HG03469 (cell line): ENCODE data around the gene SGMS2.
"Not testable (repeated sequence)": the region's sequence is repeated elsewhere in the genome, so short reads cannot be mapped to it uniquely, and the experiment has no call there.

Source experiments
- ATAC-seq: cut with Tn5 transposase; IDR thresholded peaks from one replicate; pipeline ENCODE4 v1.9.1; 2021; ENCODE audit warnings: mild to moderate bottlenecking, moderate library complexity, moderate number of reproducible peaks; ENCODE audit not compliant: unreplicated experiment

The SGMS2 gene

DNA sequence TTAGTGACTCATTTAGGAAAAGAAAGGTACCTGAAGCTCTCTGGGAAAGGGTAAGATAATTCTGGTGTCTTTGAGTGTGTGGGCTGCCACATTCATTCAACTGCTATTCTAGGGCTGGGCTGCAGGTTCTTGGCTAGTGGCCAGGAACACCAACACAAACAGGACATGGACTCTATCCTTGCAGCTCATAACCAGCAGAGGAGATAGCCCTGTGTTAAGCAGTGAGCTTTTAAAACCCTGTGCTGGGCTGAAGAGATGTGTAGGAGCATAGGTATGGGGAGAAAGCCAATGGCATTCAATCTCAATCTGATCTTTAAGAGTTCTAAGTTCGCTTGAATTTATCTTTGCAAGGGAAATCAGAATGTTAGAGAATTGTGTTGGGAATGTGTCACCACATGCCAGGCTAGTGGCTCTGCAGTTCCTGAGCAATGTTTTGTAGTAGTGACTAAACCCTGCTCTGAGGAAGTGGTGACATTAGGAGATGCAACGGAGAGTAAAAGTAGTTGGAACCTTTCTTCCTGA lies 39.2 kb downstream of the SGMS2 start:
- ATAC-seq, result no peak

DNA sequence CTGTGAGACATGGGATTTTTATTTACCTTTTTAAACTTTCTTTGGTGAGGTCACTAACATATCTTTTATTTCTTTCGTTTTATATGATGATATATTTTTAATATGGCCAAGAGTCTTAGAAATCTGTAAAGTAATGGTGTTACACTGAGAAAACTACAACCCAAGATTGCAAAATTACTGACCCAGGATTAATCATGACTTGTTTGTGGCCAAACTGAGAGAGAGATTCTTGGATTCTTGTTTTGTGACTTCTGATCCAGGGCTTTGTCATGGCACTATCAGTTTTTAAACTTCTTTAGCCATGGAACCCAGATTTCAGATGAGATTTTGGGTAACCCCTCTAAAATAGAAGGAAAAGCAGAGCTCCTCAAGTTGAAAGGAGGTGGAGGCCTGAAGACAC lies 42.0 kb downstream of the SGMS2 start:
- ATAC-seq, result no peak

DNA sequence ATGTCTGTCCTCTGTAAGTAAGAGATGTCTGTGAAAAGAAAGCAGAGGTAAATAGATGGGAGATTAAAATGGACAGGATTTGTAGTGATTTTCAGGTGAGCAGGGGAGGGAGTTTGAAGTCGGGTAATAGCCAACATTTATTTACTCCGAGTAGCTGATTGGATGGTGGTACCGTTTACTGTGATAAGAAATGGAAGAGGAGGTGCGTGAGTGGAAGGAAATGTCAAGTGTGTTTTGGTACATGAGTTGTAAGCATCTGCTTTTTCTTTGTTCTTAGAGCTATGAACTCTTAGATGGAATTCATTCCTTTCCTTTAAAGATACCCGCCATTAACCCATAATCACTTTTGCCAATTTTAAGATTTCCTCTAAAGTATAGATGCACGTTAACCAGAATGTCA lies 45.5 kb downstream of the SGMS2 start:
- no peak for ATAC-seq

DNA sequence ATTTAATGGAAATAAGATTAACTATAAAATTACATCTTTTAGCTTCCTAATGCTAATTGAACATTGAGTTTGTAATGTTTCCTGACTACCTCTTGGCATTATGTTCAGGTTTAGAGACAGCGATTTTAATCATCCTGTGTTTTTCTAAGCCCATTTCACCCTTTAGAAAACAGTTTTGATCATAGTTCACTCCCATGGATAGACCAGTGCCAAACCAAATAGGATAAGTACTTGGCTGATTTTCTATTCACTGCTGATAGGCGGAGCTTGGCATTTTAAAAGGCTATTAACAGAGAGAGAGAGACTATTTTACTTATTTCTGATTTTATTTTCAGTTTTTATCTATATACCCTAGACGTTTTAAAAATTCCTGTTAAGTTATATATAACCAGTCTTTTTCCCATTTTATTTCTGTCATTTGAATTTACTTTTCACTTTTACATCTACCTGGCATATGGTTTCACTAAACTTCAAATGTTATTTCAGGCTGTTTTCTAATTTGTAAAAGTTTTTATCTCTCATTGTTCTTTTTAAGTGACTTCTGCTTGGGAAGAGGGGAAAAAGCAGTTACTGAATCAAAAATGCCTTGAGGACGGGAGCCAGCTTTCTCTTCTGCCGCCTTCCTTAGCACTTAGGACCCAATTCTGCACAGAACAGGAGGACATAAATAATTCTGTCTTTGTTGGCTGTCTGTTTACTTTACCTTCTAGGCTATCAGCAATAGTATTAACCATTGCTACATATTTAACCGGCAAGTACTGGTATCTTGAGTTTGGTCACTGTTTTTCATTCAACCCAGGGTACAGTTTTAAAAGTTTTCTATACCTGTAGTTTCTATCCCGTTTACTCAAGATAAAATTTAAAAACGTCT lies 46.4 kb downstream of the SGMS2 start:
- ATAC-seq, result no peak

DNA sequence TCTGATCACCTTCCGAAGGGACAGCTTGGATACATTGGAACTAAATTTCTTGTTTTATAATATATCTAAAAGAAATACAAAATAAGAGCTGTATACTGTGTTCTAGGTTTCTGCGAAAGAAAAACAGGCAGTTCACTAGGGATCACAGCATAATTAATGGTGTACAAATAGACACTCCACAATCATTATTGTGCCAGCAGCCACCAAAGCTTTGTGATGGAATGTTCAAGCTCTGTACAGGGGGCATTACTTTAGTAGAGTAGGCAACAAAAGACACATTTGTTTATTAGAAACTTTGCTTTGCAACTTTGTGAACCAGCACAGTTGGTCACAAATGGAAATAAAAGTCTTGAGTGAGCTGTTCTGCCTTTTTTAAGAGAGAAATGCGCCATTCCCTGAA lies 49.3 kb downstream of the SGMS2 start:
- ATAC-seq, result no peak

DNA sequence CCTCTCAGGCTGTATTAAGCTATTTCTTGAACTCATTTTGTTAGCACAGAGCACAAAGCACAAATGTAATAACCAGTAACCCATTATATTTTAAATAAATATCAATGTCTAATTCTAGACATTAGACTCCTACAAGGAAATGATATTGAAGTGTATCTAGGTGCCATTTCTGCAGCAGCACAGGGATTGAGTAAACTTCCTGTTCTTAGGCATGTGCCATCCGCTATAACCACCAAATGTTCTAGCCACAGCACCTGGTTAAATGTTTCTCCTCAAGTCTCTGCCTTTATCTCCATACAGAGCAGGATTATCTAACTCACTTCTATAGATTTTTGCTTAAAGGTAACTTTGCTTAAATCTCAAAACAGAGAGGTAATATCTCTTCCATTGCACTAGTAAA lies 51.4 kb downstream of the SGMS2 start:
- no peak for ATAC-seq

DNA sequence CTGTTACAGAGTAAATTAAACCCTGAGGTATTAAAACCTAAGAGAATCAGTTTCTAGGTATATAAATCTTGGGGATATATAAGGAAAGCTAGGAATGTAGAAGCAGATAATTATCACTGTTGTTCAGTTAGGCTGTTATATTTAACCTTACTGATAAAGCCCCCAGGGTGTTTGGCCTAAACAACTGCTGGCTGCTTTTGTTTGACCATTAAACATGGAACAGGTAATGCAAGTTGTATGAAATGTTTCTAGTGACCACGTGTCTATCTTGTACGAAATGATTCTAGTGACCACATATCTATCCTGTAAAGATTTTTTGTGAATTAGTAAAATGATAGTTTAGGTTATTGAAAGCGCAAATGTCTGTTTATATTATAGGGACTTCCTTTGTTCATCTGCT lies 52.6 kb downstream of the SGMS2 start:
- ATAC-seq, result no peak

DNA sequence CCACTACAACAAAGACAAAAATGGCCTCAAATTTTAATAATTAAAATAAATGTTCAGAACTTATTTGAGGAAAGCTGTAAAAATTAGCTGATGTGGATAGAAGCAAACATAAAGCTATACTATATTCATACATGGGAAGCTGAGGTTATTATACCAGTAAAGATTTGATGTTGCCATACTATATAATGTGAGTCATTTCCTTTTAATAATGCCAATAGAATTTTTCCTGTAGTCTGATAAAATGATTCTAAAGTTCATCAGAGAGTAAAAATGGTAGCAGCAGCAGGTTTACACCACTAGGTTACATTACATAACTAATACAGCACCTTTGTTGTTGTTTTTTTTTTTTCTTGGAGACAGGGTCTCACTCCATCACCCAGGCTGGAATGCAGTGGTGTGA lies 61.1 kb downstream of the SGMS2 start:
- ATAC-seq, result no peak

DNA sequence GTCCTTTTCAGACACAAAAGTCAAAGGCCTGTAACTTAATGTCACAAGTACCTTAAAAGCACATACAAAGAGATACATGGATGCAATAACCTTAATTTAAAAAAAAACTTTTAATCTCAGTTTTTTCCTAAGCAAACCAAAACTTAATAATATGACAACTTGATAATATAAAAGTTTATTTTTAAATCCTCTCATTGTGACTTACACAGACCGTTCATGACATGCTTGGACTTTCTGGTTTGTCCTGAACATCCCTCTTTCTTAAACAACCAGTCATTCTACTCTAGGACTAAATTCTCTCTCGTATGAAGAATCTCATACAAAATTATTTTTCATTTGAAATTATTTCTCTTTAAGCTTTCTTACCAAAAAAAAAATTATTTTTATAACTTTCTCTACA lies 63.5 kb downstream of the SGMS2 start:
- ATAC-seq, result no peak

DNA sequence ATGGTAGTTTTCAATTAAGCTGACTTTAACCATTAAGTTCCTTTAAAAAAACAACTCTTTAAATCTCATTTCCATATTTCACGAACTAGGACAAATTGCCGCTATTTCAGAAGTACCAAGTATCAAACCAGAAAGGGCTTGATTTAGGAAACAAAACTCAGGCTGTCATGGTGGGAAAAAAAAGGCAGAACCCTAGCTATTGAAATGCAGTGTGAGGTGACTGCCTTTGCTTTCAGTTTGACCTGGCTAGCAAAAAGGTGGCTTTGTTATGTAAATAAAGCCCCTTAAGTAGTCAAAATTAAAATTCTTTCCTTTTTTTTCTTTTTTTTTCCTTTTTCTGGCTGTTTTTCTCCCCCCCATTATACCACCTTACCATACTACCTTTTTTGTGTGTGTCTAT lies 66.0 kb downstream of the SGMS2 start:
- no peak for ATAC-seq

DNA sequence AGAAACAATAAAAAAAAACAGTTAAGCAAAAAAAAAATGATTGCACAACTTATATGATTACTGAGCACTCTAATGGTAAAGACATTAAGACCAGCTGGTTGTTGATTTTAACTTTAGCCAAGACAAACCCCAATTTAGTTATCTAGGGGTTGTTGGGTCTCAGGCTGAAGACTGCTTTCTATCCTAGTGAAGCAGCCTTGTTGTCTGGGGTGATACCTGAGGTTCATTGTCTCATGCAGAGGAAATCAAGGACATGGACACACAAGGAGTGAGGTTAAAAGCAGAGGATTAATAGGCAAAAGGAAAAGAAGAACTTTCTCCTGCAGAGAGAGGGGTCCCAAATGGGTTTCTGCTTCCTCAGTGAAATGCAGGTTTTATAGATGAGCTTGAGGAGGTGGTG lies 66.6 kb downstream of the SGMS2 start:
- ATAC-seq, result no peak

DNA sequence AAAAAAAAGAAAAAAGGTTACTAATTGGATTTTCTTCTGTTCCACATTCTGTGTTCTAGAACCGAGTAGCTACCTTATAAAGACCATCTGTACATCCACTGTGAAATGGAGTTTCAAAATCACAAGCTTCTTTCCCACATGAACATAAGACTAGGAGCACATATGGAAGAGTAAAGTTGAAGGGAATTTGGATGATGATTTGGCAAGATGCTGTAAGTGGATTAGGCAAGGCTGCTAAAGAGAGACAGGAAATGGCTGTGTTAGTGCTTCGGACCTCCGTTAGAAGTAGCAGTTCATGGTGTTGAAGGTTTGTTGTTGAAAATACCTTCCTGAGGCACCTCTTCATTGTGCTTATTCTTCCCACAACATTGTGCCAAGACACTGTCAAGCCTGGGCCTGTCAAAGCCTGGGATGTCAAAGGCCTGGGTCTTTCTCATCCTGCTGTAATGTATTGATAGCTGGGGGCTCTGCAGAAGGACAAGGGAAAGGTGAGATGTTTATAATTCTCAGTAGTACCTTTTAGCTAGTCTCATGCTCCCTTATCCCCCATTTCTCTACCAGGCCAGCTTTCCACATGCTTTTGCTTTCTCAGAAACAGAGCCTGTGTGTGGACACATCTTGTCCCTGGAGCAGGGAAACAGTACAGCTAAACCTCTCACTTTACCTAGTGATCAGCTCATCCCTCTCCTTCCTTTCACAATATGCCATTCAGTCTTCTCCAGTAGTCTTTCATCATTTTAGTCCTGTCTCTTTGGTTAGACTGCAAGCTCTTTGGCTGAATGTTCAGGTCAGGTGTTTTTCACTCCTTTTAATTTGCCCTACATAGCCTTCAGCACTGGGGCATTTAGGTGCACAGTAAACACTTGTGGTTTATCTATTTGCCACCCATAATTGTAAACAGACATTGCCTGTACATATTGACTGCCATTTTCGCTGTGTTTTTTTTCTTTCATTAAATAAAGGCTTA lies 68.7 kb downstream of the SGMS2 start:
- no peak for ATAC-seq

DNA sequence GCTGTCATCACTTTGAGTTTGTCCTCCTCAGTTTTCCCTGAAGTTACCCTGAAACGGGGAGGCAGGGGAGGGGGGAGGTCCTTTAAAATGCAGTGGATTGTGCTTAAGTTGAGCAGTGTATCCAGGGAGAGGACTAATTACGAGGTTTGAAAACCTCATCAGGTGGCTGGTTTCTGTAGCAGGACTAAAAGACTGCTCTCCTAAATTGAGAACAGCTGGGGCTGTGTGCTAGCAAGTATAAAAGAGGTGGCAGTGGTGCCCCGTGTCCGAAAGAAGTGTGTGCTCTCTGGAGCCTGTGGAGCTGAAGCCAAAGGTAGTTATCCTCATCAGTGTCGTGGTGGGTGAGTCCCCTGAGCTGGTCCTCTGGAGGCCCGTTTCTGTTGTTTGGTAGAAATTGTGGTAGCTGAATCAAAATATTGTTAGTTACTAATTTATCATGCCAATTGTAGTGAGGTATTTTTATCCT lies 69.4 kb downstream of the SGMS2 start:
- no peak for ATAC-seq

DNA sequence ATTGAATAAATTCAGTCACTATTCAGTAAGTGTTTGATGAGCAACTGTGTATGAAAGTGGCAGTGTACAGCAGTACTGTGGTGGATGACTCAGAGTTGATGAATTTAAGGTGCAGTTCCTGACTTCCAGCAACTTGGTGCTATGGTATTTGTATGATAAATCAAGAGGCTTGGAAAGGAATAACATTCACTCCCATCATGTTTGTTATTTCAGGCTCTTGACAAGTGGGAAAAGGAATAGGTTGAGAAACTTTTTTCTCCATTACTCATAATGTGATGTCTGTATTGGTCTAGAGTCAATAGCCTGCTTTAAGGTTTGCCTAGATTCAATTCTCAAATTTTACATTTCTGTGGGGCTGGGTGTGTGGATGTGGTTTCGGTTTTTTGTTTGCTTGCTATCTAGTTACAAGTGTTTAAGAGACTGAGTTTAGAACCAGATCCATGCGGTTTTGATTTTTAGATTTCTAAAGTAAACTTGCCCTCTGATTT lies 71.5 kb downstream of the SGMS2 start:
- ATAC-seq, result no peak

DNA sequence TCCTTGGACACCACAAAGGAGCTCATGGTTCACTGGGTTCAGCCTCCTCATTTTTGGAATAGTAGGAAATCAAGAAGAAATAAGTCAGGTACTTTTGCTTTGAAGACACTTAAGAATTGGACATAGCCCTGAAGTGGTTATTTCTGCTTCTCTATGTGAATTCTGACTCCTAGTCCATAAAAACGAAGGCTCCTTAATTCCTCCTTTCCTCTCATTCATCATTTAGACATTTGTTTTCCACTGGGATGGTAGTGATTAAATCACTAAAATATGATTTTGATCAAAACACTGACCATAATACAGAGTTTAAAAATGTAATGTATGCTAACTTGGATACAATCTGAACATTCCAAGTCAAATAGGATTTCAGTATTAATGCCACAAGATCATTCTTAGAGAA lies 71.9 kb downstream of the SGMS2 start:
- ATAC-seq, result no peak

DNA sequence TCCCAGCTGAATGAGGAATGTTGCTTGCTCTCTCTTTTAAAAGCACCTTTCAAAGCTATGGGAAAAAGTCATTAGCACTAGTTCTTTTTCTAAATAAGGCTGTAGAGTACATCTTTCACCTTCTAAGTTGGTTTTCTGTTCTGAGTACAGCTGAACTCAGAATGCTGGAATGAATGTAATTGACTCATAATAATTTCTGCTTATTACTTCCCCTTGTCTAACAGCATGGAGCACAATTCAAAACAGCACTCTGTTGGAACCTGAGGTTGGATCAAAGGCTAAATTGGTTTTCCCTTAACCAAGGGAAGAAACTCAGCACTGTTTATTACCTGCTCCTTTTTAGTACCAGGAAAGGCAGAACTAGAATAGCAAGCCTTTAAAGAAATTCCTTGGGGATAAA lies 73.1 kb downstream of the SGMS2 start:
- no peak for ATAC-seq

DNA sequence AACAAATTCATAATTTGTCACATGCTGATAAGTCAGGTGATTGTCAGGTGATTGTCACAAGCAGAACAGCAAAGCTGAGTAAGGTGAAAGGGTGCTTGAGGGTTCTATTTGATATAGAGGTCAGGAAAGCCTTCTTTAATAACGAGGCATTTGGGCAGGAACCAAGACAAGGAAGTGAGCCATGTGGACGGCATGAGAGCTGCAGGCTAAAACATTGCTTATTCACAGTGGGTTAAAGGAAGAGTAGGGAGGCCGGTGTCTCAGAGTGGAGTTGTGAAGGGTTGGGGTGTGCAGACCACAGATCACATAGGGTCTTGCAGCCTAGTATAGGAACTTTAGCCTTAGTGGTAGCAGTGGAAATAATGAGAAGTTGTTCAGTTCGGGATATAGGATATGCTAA lies 75.3 kb downstream of the SGMS2 start:
- no peak for ATAC-seq

DNA sequence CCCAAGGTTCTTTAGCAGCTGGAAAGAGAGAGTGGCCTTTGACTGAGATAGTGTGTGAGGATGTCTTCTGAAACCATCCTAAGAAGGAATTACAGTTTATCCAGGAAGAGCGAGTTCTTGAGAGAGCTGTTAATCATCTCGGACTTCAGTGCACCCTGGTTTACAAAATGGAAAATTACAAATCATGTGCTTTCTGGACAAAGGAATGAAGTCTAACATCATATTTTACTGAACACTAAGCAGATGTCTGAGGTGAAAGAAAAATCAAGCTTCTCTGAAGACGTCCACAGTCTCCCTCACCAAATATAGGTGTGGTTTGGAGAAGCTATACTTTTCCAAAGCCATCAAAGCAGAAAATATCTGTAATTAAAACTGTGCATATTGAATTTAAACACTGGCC lies 75.8 kb downstream of the SGMS2 start:
- ATAC-seq, result no peak

DNA sequence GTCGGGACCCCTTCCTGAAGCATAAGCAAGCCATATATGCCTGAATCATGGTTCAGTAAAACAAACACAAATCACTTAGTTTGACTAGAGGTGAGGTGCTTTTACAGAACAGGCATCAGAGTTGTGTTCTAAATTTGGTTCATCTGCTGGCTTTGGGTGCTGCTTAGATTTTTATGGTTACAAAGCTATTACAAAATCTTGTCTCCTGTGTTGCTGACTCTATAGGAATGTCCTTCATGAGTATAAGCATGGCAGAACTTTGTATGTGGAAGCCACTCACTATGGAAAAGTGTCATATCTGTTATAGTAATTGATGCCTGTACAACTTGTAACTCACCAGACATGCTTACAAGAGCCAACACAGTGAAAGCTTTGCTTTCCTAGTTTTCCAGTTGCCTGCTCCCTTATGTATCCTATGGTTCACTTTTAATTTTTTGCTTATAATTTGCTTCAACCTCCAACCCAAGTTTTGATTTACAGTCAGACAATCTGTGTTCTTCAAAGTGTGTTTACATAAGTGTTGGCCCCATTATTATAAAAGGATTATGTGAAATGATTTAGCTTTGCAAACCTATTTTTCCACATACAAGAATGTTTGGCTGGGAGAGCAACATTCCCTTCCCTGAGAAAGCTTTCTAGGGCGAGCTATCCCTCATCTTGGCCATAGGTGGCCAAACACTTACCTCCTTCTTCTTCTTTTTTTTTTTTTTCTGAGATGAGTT lies 76.6 kb downstream of the SGMS2 start:
- no peak for ATAC-seq

DNA sequence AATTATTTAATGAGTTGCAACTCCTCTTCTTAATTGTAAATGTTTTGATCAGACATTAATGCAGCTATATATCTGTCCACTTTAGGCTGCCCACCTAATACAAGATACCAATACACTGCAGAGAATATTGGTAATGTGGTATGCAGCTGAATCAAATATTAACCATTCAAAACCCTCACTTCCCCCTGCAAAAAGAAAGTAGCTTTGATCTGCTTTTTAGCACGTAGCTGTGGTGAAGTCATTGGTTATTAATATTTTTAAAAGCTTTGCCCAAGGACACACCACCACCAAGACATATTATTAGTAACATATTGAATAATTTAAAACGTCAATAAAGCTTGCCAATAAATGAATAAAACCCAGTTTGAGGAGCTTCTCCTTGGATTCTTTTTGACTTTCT lies 78.0 kb downstream of the SGMS2 start:
- peak; percentile 88 for ATAC-seq

DNA sequence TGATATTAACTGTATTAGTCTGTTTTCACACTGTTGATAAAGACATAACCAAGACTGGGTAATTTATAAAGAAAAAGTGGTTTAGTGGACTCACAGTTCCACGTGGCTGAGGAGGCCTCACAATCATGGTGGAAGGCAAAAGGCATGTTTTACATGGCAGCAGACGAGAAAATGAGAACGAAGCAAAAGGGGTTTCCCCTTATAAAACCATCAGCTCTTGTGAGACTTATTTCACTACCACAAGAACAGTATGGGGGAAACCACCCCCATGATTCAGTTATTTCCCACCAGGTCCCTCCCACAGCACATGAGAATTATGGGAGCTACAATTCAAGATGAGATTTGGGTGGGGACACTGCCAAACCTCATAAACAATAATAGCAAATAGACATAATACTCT lies 80.3 kb downstream of the SGMS2 start:
- ATAC-seq, result not testable (repeated sequence)
